ENCODE results near the gene TRAPPC8. TPM values are rescaled to one million over a fixed set of nuclear protein-coding genes. Genes with fewer than 3 reads are reported as not detected.
"Not testable (repeated sequence)": the region's sequence is repeated elsewhere in the genome, so short reads cannot be mapped to it uniquely, and the experiment has no call there.

The TRAPPC8 gene
- total RNA-seq, 2 donors from 2014 or later: 30.7 to 35.5 TPM

DNA sequence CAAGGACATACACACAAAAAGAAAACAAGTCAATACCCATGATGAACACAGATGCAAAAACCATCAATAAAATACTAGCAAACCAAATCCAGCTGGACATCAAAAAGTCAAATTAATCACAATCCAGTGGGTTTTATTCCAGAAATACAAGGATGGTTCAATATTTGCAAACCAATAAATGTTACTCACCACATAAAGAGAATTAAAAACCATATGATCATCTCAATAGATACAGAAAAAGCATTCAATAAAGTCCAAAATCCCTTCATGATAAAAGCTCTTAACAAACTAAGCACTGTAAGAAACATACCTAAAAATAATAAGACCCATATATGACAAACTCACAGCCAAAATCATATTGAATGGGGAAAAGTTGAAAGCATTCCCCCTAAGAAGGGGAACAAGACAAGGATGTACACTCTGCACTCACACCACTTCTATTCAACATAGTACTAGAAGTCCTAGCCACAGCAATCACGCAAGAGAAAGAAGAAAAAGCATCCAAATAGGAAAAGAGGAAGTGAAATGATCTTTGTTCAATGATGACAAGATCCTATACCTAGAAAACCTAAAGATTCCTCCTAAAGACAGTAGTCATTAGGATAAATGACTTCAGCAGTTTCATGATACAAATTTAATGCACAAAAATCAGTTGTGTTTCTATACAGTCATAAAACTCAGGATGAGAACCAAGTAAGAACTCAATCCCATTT is 62.6 kb downstream of the TRAPPC8 start:
- ATAC-seq (no peak), DNase-seq (no peak)
- intact Hi-C loops (cut with DNase I): no loop called here

DNA sequence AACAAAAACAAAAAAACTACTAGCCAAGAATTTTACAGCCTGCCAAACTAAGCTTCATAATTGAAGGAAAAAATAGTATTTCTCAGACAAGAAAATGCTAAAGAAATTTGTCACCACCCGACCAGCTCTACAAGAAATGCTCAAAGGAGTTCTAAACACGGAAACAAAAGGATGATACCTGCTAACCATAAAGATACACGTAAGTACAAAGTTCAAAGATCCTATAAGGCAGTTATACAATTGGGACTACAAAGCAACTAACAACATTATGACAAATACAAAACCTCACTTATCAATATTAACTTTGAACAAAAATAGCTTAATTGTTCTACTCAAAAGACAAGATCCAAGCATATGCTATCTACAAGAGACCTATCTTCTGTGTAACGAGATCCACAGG is 64.6 kb downstream of the TRAPPC8 start:
- DNase-seq (no peak), ATAC-seq (no peak)
- intact Hi-C loops (cut with DNase I): no loop called here

DNA sequence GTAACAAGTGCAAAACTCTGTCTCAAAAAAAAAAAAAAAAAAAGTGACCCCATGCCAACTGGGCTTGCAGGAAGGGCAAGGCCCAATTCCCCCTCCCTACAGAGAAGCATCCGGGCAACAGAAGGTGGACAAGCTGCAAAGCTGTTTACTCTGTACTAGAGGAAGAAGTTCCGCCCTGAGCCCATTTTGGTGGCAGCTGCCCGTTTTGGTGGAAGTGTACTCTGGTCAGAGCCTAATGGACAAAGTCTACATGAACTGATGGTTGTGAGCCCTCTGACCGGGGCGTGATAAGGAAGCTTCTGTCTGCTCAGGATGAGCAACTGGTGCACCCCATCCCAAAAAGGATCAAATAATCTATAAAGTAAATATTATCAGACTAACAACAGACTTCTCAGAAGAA is 65.0 kb downstream of the TRAPPC8 start:
- intact Hi-C loops (cut with DNase I): no loop called here
- ATAC-seq: no peak
- DNase-seq: no peak

DNA sequence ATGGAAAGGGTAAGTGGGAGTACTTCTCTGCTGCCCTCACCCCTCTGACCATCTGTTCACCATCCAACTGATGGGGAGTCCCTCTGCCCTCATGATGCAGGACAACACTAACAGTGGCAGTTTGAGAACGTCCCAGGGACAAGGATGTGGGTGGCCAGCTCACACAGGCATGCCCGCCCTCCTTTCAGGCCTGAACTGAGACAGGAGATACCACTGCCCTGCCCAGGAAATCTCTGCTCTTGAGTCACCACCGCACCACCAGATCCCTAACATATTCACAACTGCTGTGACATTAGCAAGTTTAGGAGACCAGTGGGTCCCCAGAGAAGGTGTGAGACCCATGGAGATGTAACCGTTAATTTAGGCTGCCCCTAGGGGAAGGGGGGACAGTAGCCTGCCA is 66.2 kb downstream of the TRAPPC8 start:
- intact Hi-C loops (cut with DNase I): no loop called here
- DNase-seq (no peak), ATAC-seq (no peak)

DNA sequence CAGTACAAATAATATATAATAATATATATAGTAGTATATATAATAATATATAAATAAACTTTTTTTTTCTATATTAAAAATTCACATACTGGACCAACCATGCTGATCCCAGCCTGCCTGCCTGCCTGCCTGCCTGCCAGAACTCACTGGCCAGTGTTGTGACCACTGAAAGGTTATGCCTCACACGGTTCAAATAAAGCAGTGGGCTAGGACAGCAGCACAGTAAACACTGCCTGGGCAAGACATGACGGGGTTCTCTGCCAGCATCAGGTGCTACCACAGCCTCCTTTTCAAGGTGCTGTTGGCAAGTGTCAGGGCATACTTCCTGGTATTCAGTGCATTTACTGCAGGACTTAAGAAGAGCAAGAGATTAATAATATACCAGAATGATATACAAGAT is 67.6 kb downstream of the TRAPPC8 start:
- DNase-seq (no peak), ATAC-seq (no peak)
- intact Hi-C loops (cut with DNase I): no loop called here

DNA sequence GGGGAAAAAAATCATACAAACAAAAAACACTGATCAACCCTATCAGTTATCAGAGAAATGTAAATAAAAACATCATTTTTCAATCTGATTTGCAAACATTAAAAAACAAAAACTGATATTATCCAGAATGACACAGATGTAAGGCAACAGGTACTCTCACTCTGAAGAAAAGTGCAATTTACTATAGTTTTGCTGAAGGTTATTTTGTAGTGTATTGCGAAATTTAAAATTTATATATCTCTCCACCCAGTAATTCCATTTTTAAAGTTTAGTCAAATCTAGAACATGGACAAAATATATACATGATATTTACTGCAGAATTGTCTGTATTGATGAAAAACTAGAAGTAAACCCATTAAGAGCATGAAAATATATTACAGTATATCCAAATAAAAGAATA is 79.8 kb downstream of the TRAPPC8 start:
- DNase-seq: no peak
- intact Hi-C loops (cut with DNase I): no loop called here
- no peak for ATAC-seq

DNA sequence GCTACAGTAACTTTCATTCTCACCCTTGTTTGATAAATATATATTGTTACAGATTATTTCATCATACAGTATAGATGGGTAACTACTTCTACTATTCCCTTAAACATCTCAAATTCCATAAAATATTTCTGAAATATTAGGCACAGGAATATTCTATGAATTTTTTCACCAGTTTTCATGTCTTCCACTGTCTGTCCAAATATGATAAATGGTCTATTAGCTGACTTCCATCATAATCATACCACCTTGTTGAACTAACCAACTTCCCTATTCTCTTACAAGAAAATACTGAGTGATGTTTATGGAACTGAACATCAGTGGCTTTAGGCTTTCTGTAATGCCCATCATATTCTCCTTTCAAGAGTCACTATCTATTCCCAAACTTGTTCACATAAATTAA is 82.4 kb downstream of the TRAPPC8 start:
- ATAC-seq (no peak), DNase-seq (no peak)
- intact Hi-C loops (cut with DNase I): no loop called here

DNA sequence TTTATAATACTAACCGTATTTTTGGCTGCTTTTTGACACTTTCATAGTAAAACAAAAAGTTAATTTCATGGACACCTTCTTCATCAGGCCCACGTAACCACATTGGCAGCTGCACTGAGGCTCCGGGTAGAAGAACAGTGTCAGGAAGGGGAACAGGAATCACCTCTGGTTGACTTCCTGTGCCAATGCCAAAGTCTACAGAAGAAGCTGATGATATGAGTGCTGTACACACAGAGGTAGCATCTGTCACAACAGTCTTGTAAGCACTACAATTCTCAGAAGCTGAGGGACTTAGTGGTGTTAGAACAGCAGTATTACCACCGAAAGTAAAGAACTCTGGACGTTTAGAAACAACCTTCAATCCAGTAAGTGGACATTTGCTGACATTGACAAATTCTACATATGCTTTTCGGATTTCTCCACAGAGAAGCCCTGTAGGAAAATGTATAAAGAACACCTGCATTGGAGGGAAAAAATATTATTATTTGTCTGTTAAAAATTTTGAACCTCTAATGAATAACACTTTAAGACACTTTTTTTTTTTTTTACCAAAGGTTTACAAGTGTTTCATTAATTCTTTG is 85.3 kb downstream of the TRAPPC8 start:
- ATAC-seq (no peak), DNase-seq (no peak)
- intact Hi-C loops (cut with DNase I): no loop called here

DNA sequence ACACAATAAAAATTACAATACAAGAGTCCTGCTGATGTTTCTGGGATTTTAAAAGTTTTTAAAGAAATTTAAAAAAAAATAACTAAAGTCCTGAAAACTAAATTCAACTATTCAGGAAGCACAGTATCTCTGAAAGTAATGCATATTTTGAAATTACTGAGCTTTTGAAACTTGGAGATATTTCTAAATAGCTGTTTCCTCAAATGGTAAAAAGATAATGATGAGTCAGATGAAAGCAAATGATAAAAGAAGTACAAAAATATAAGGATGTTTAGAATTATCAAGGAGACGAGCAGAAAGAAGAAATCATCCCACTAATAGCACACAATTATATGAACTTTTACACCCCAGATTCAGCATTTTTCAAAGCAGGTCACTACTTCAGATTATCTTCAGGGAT is 92.1 kb downstream of the TRAPPC8 start:
- DNase-seq (no peak), ATAC-seq (no peak)
- intact Hi-C loops (cut with DNase I): no loop called here

DNA sequence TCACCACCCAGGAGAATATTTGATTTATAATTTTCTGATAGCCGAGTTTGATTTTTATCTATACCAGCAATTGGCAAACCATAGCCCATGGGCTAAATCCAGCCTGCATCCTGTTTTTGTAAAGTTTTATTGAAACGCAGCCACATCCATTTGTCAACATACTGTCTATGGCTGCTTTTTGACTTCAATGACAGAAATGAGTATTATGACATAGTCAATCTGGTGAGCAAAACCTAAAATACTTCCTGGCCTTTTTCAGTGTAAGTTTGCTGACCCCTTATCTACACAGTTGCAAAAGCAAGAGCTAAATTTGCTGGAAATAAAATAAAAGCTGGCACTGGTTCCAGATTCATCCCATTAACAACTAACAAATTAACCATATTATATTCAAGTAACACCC is 102.4 kb downstream of the TRAPPC8 start:
- DNase-seq (no peak), ATAC-seq (no peak)
- intact Hi-C loops (cut with DNase I): no loop called here

DNA sequence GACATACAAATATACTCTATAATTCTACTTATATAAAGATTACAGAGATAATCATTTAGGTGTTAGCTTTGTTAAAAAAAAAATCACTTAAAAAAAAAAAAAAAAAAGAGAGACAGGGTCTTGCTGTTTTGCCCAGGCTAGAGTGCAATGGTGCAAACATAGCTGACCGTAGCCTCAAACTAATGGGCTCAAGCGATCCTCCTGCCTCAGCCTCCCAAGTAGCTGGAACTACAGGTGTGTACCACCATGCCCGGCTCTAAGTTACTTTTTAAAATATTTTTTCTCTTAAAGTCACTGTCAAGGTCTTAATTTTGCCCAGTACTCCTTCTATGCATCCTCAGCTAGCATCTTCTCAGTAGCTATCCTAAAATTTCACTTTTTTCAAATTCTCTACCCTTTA is 105.0 kb downstream of the TRAPPC8 start:
- intact Hi-C loops (cut with DNase I): no loop called here
- ATAC-seq: no peak

DNA sequence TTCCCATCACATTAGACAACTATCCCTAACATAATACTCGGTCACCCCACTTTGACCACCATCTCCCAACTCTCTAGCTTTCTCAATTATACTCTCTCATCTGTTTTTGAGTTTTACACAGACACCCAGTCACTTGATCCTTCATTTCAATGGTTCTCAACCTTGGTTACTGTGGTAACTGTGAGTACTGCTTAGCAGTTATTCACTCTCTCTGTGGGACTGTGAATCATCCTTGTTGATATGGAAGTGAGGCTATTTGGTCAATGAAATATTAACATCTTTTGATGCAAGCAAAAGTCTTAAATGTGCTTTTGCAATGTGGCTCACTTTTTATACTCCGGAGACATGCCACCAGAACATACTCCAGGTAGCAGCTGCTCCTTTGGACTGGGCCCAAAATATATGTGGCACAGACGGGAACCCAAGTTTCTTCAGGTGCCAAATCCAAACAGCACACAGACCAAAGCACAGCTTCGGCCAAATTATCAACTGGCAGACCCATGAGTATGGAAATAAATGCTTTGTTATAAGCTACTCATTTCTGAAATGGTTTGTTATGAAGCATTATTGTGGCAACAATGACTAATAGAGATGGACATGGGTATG is 107.3 kb downstream of the TRAPPC8 start:
- intact Hi-C loops (cut with DNase I): no loop called here
- no peak for DNase-seq
- ATAC-seq: no peak

More for the DNA sequence above, 105.0 kb downstream of the TRAPPC8 start:
- DNase-seq: no peak

DNA sequence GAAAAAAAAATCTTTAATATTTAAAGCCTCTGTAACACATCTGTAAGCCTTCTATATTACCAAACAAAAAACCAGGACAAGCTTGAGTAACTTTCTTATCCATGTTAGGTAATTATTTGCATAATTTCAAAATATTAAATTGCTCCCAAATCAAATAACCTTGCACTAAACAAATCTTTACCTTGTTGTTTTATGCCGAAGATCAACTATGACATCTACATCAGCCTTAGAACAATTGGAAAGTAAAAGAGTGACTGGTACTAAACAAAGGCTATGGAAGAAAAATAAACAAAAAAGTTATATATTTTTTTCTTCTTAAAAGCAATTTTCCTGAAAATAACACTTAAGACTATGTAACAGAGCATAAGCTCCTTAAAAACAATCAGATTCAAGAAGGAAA is 111.0 kb downstream of the TRAPPC8 start:
- intact Hi-C loops (cut with DNase I): no loop called here
- ATAC-seq: no peak
- DNase-seq: no peak

DNA sequence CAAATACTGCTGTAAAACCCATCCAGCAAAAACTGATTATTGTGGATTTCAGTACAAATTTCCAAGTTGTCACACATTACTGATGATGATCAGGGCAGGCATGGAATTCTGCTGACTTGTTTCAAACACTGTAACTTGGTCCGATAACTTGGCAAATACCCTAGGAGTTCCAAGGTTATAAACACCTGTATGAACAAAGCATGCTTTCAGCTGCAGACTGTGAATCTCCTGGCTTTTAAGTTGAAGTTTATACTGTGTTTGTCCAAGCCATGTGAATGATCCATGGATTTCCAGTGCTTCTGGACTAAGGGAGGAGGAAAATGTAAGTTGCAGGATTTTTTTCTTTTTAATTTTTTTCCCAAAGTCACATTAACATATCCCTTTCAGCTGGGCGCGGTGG is 112.2 kb downstream of the TRAPPC8 start:
- no peak for DNase-seq
- no peak for ATAC-seq
- intact Hi-C loops (cut with DNase I): no loop called here

DNA sequence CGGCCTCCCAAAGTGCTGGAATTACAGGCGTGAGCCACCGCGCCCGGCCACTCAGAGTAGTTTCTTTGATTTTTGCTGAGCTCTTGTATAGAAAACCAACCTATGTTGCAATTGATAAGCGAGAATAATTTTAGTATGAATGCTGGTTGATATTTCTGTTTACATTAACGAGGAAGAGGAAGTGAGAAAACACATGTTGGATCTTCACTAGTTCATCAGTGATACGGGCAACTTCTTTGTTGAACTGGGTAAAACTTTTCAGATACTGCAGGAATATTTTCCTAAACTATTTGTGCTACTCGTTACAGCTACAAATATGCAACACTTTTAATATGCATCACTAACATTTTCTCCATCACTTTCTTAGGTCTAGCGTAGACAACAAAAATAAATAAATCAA is 114.3 kb downstream of the TRAPPC8 start:
- no peak for ATAC-seq
- DNase-seq: no peak
- intact Hi-C loops (cut with DNase I): no loop called here

DNA sequence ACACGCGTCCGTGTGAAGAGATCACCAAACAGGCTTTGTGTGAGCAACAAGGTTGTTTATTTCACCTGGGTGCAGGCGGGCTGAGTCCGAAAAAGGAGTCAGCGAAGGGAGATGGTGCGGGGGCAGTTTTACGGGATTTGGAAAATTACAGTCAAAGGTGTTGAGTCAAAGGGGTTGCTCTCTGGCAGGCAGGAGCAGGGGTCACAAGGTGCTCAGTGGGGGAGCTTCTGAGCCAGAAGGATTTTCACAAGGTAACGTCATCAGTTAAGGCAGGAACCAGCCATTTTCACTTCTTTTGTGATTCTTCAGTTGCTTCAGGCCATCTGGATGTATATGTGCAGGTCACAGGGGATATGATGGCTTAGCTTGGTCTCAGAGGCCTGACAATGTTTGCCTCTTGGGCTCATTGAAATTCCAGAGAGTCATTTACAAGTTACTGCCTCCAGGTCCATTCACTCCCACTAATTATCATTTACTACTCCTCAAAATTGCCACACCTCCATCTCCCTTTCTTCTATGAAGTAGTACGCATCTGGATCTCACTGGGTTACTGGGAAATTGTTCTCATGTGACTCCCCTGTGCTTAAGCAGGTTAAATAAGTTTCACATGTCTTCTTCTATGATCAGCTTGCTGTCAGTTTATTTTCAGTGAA is 116.1 kb downstream of the TRAPPC8 start:
- ATAC-seq; DNase-seq; intact Hi-C loops (cut with DNase I): not testable (repeated sequence)

DNA sequence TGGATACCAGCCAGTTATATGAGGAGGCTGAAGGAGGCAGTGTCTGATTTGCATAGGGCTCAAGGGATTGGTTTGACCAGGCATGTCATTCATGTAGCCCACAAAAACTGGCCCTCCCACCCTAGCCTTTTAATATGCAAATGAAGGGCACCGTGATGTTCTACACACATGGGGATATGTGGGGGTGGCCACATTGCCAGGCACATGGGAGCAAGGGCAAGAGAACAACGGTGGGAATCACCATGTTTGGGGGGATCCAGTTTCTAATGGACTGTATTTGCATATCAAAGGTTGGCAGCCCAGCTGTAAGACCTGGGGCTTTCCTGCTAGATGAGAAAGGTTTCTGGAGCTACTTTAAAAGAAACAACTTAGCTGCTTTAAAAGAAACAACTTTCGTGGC is 117.2 kb downstream of the TRAPPC8 start:
- DNase-seq (no peak), ATAC-seq (no peak)
- intact Hi-C loops (cut with DNase I): no loop called here

DNA sequence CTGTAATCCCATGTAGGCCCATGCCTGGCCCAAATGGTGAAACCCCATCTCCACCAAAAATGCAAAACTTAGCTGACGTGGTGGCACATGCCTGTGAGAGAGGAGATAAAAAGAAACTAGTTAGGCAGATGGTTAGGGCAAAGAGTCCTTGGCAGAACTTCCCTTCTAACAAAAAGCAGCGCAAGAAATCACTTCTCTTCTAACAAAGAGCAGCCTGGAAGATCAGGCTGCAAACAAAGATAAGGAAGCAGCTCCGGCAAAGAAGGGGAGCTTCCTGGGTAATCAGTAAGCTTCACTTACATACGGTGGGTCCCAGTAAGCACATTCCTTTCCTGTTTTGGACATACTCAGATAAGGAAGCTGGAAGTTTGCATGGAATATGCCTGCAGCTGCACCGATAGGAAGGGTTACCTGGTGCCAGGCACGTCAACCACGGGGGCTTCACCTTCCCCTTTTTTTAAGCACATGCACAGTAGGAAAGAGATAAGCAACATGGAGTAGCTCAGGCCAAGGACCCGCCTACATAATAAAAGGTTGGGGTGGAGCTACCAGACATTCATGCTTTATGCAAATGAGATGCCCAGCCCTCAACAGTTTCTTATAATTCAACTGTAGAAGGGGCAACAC is 121.3 kb downstream of the TRAPPC8 start:
- intact Hi-C loops (cut with DNase I): no loop called here
- ATAC-seq (no peak), DNase-seq (no peak)

DNA sequence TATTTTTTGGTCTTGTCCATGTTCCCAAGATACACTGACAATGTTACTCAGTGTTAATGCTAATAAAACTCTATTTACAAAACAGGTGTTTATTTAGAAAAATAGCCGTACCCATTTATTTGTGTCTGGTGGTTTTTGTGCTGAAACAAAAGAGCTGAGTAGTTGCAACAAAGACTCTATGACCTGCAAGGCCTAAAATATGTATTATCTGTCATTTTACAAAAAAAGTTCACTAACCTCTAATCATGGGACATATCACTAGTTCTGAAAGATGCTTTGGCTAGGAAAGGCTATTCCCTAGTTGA is 123.1 kb downstream of the TRAPPC8 start:
- ATAC-seq (no peak), DNase-seq (no peak)
- intact Hi-C loops (cut with DNase I): loop anchor here (2.0 to 10.0 kb wide), 3 partner anchors 75 to 263 kb away; no protein-coding TSS in a partner anchor
